Ectodermal cell (in vitro differentiated cells): ENCODE measurements around the gene SPAG17.

Experiments
- H3K27ac ChIP-seq: 2 replicates; pipeline ENCODE4 v1.7.0; 2013; ENCODE audit warnings: mild to moderate bottlenecking, low read depth, low read length; ENCODE audit not compliant: insufficient read depth, poor library complexity, severe bottlenecking
- H3K27me3 ChIP-seq: 2 replicates; pipeline ENCODE4 v1.7.0; 2013; ENCODE audit warnings: mild to moderate bottlenecking, low read length; ENCODE audit not compliant: insufficient read depth, control insufficient read depth, poor library complexity, severe bottlenecking
- H3K36me3 ChIP-seq: one replicate; pipeline ENCODE4 v1.7.0; 2013; ENCODE audit warnings: low read length; ENCODE audit not compliant: control insufficient read depth, insufficient read depth
- H3K4me1 ChIP-seq: one replicate; pipeline ENCODE4 v1.7.0; 2013; ENCODE audit warnings: low read length; ENCODE audit not compliant: control insufficient read depth, insufficient read depth
- H3K4me3 ChIP-seq: 2 replicates; pipeline ENCODE4 v1.7.0; 2013; ENCODE audit warnings: low read depth, low read length, control low read depth; ENCODE audit not compliant: insufficient read depth
- H3K9me3 ChIP-seq: 2 replicates; pipeline ENCODE4 v1.7.0; 2013; ENCODE audit warnings: mild to moderate bottlenecking, low read length, moderate library complexity; ENCODE audit not compliant: control insufficient read depth
- WGBS, 2 experiments: methylation state at CpG; one replicate each; pipeline ENCODE4 v1.1.7; 2013; ENCODE audit warnings: missing lambda C conversion rate in 2 of 2; 5-methylcytosine and 5-hydroxymethylcytosine counted together

The SPAG17 gene

DNA sequence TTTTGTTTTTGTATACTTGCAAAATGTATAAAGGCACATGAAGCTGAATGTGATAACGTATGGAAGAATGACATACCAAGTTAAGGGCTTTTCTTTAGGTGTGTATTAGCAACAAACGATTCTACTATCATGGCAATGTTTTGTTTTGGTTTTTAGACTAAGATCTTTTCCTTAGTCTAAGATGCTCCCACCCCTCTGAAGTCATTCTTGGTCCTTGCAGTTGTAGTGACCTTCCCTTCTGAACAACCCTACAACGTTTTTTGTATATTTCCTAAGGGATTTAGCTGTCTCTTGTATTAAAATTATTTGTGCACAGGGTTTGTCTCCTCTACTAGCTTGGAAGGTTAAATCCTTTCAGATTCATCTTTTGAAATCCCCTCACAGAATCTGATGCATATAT, 61.0 kb downstream of the SPAG17 start:
- no peak overlapping the region for H3K4me3 ChIP-seq
- H3K9me3 ChIP-seq = no peaks in the 10 kb centered on the region
- H3K27ac ChIP-seq = no peak overlapping the region
- 94 to 100% methylated on average over 2 of the region's 3 CpGs for WGBS, 2 experiments
- no peaks in the 10 kb centered on the region for H3K4me1 ChIP-seq
- H3K27me3 ChIP-seq = no peaks in the 10 kb centered on the region
- H3K36me3 ChIP-seq = no peaks in the 10 kb centered on the region

DNA sequence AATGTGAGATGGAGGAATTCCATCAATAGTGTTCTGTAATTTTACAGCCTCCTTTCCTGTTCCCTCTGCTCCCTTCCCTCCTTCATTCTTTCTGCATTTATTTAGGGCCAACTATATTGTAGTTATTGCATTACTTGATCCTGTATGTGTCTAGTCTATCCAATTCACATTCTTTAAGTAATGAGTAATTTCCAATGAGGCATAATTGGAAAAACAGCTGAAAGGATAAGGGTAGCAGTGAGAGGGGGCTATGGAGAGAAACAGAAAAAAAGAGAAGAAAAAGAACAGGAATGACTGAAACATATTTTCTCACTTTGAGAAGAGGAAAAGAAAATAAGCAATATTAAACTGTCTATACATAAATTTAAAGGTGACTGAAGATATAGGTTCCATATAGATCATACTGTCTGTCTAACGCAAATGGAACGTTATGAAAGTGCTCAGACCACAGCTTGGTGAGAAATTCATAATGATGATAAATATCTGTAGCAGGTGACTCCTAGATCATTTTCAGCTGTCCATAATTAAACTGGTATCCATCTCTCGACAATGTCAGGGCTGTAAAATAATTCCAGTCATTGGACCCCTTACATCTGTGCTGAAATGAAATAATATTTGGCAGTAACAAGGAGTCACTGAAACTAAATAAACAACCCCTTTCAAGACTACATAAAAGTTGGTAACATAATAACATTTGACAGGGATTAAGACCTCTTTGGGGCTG, 61.8 kb downstream of the SPAG17 start:
- H3K9me3 ChIP-seq = no peaks in the 10 kb centered on the region
- H3K27ac ChIP-seq = no peak overlapping the region
- no peak overlapping the region for H3K4me3 ChIP-seq
- no peaks in the 10 kb centered on the region for H3K4me1 ChIP-seq
- WGBS, 2 experiments = 99 to 100% methylated on average over 2 to 3 of the region's 3 CpGs
- no peaks in the 10 kb centered on the region for H3K36me3 ChIP-seq
- no peaks in the 10 kb centered on the region for H3K27me3 ChIP-seq

DNA sequence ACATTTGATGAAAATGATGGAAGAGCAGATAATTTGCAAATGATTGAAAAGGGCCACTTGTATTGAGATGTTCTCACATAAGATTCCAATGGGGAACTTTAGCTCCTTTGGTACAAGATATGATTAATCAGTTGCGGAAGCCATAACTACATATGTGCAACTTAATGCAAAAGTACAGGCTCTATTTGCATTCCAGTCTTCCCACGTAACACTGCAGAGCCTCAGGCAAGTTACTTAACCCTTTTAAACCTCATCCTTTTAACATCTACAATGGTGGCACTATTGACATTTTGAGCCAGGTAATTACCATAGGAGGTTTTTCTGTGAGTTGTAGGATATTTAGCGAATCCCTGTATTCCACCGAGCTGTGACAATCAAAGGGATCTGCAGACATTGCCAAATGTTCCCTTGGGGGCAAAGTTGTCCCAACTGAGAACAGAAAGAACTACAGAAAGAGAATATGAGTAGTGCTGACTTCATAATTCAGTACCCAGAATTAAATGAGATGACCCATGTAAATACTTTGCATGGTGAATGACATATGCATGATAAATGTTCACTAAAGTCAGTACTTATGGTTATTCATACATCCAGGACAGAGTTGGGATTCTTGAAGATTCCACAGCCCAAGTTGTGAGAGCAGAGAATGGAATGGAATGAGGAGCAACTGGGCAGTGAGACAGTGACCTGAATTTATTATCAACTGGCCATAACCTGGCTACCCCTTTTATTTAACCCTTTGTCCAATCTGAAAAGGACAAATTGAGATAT, 62.6 kb downstream of the SPAG17 start:
- Histone ChIP-seq H3K27ac (no peak overlapping the region), H3K4me1 (no peaks in the 10 kb centered on the region), H3K36me3 (no peaks in the 10 kb centered on the region), H3K9me3 (no peaks in the 10 kb centered on the region), H3K4me3 (no peak overlapping the region), H3K27me3 (no peaks in the 10 kb centered on the region)
- WGBS, 2 experiments = 89 to 95% methylated on average over 4 of the region's 4 CpGs

DNA sequence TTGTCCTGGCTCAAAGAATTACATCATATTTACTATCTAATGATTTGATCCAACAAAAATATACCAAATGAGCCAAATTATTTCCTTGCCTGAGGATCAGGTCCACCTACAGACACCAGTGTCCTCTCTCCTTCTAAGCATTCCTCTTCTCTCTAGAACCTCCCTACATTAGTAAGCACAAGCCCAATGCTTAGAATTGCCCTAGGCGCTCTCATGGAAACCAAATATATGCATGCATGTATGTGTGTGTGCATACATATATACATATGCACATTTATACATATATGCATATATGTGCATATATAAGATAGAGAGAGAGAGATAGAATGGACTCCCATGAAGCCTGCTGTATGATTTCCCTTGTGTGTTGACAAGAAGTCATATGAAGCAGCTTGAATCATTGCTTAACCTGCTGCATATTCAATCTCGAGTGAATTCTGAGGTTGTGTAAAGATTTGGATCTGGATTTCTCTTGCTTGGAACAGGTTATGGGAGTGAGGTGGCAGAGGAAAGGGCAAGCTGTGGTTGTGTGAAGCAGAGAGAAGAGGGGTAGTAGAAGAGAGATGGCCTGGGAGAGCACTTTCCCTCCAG, 66.1 kb downstream of the SPAG17 start:
- no peak overlapping the region for H3K27ac ChIP-seq

DNA sequence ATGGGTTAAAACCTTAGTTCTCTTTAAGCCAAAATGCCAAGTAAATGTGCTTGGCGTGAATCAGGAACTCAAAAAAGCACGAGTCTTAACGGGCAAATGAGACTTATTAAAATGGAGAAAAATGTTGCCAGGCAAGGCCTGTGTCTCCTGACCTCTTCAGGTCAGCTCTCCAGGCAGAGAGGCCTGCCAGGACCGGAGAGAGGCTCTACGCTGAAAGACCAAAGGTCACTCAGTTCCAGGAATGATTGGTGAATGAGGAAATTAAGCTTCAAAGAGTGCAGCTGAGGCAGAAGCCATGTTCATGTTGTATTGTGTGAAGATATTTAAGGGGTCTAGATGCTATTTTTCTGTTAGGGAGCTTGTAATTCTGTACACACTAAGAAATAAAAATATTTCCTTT, 66.6 kb downstream of the SPAG17 start:
- H3K27ac ChIP-seq = no peak overlapping the region
- no peaks in the 10 kb centered on the region for H3K9me3 ChIP-seq
- H3K4me3 ChIP-seq = no peak overlapping the region
- H3K27me3 ChIP-seq = no peaks in the 10 kb centered on the region
- 80 to 83% methylated on average over 5 of the region's 5 CpGs for WGBS, 2 experiments
- no peaks in the 10 kb centered on the region for H3K4me1 ChIP-seq
- H3K36me3 ChIP-seq = no peaks in the 10 kb centered on the region

More for the DNA sequence above, 66.1 kb downstream of the SPAG17 start:
- WGBS, 2 experiments = 85 to 97% methylated on average over 1 of the region's 2 CpGs
- Histone ChIP-seq H3K36me3 (no peaks in the 10 kb centered on the region), H3K9me3 (no peaks in the 10 kb centered on the region), H3K4me1 (no peaks in the 10 kb centered on the region), H3K4me3 (no peak overlapping the region), H3K27me3 (no peaks in the 10 kb centered on the region)

DNA sequence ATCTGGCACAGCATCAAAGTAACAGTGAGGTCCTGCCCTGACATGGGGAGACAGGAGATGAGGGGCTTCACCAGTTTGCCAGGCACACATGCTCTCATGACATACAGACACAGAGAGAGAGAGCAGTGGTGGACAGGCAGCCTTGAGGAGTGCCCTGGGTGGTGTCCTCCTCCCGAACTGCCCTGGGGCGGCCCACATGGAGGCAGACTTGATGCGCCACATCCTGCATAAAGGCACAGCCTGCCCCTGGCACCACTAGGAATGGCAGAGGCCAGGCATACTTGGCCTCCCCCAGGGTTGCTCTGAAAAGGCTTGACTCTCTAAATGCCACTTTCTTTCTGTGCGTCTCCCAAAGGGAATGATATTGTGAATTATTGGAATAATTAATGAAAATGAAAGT, 67.5 kb downstream of the SPAG17 start:
- Histone ChIP-seq H3K36me3 (no peaks in the 10 kb centered on the region), H3K9me3 (no peaks in the 10 kb centered on the region), H3K27me3 (no peaks in the 10 kb centered on the region), H3K4me3 (no peak overlapping the region), H3K4me1 (no peaks in the 10 kb centered on the region), H3K27ac (no peak overlapping the region)
- 96% methylated on average over 4 of the region's 4 CpGs for WGBS, 2 experiments

DNA sequence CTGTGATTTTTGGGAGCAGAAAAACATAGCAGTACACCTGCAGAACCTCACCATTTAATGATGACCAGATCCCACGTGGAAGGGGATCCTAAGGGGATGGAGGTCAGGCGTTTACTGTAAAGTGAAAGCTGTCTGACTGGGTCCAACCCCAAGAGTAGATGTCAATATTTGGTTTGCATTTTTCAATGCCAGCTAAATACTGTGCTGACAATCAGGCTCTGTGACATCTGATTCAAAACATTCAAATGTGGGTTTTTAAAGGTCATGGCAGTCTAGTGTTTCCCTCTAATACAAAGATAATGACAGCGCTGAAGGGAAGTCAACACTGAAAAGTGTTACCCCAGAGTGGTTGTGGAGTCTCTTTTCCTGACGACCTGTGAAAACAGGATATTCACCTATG, 68.1 kb downstream of the SPAG17 start:
- no peaks in the 10 kb centered on the region for H3K4me1 ChIP-seq
- H3K4me3 ChIP-seq = no peak overlapping the region
- no peaks in the 10 kb centered on the region for H3K9me3 ChIP-seq
- H3K27ac ChIP-seq = no peak overlapping the region
- whole genome bisulfite sequencing, 2 experiments = 89 to 92% methylated on average over 4 of the region's 4 CpGs
- no peaks in the 10 kb centered on the region for H3K27me3 ChIP-seq
- H3K36me3 ChIP-seq = no peaks in the 10 kb centered on the region

DNA sequence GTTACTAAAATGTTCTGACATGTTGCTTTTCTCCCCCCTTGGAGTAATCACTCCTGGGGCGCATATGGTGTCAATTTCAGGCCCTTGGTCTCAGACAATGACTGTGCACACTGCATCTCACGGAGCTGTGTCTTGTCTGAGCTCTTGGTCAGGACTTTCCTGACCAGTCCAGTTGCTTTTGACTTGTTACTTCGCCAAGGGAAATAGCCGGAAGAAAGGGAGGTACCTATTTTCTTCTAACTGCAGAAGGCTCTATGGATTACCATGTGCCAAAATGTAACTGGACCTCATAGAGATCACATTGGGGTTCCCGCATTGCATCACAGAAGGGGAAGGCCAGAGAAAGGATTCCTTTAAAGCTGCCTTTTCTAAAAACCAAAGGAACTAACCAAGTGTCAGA, 68.6 kb downstream of the SPAG17 start:
- Histone ChIP-seq H3K9me3 (no peaks in the 10 kb centered on the region), H3K4me1 (no peaks in the 10 kb centered on the region), H3K36me3 (no peaks in the 10 kb centered on the region), H3K27ac (no peak overlapping the region), H3K4me3 (no peak overlapping the region), H3K27me3 (no peaks in the 10 kb centered on the region)
- 93 to 94% methylated on average over 5 of the region's 5 CpGs for WGBS, 2 experiments

DNA sequence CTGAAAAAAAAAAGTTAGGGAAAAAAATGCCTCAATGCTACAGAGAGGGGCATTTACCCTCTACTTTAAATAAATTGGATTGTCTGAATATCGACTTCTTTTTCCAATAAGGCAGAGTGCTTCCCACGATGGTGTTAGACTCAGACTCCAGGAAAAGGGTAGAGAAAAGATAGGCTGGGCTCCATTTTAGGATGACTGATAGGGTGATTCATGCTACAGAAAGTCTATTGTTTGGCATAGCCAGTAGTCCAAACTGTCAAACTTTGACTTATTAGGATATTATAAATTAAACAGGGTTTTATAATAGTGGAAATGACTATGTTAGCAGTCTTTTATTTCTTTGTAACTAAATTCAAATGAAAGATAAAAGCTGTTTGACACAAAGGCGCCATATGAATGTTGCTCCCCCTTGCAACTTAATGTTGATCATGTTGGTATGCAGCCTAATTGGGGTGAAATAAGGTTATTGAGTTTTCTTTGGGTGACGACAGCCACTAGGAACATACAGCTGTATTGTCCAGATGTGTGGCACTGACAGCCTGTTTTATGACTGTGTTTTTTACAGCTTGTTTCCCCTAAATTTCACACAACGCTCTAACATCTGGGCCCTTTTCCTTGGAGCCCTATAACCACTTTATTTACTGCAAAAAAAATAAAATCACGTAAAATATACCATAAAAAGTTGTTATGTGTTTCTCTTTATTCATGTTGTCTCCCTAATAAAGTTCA, 69.3 kb downstream of the SPAG17 start:
- no peaks in the 10 kb centered on the region for H3K9me3 ChIP-seq

DNA sequence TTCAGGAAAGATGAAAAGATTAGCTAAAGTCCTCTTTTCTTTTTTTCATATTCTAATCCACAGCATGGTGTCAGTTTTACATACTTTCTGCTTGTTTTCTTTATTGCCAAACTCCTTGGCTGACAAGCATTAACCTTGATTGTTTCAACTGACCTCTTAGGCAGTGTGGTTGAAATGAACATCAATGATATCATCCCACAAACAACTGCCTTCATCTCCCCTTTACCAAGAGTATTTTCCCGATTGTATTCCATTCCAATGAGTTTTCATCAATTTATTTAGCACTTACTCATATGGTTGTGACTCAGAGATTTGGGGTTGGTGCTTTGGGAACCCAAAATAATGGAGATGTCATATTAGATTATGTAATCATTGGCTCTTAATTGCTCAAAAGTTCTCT, 71.8 kb downstream of the SPAG17 start:
- H3K27me3 ChIP-seq = no peaks in the 10 kb centered on the region
- H3K27ac ChIP-seq = no peak overlapping the region
- no peaks in the 10 kb centered on the region for H3K9me3 ChIP-seq
- H3K36me3 ChIP-seq = no peaks in the 10 kb centered on the region
- no peak overlapping the region for H3K4me3 ChIP-seq
- 78% methylated on average over 1 of the region's 1 CpG; no CpG with 5 or more reads in 1 of the 2 experiments for WGBS, 2 experiments
- H3K4me1 ChIP-seq = no peaks in the 10 kb centered on the region

More for the DNA sequence above, 69.3 kb downstream of the SPAG17 start:
- Histone ChIP-seq H3K36me3 (no peaks in the 10 kb centered on the region), H3K4me3 (no peak overlapping the region), H3K27ac (no peak overlapping the region), H3K27me3 (no peaks in the 10 kb centered on the region), H3K4me1 (no peaks in the 10 kb centered on the region)
- WGBS, 2 experiments = 92 to 96% methylated on average over 6 of the region's 6 CpGs
